Heart left ventricle (tissue), 13 donors: Measurements from ENCODE around the gene ATP5F1E.

Experiments used
- POLR2A ChIP-seq, 2 donors: fragments of 450-650 bp; IDR thresholded peaks; one replicate each; pipeline ENCODE4 v1.6.1; 2017; ENCODE audit warnings: antibody characterized with exemption in 2 of 2, mild to moderate bottlenecking in 2 of 2, moderate library complexity in 2 of 2
- TF ChIP-seq, protein P1 (sequence below), 12 donors: fragments of 200-600 bp; sonication (generic) in 4 of 12; IDR thresholded peaks; one replicate each; pipeline versions ENCODE4 v1.5.0 to v1.8.0; 2018 to 2022; ENCODE audit warnings: antibody characterized with exemption in 12 of 12, mild to moderate bottlenecking in 5 of 12
- donor health status: ischemic (EF 13 %, LVEDD 7.1; RV severe dilation, severe dysfunction).
- donor health status: DM: no; HTN: yes; CAD: no.
- donor health status: DM: no; HTN: no; CAD: no.
- donor health status: ischemic (EF 25% LVEDD 6.9; RV normal size, moderate dysfunction).
- donor health status: ischemic (EF 25% LVEDD 5.7; RV mildly dilated, moderate dysfunction).
- donor health status: ischemic (EF 35%, LVEDD 5.7; RV mildly dilated, moderate dysfunction).
- donor health status: nonischemic (EF 11% LVEDD 7.7; RV severe dilation, severe dysfunction).
- donor health status: DM: yes; HTN: yes; CAD: no.
- donor health status: PGD.
- donor health status: ischemic (EF 29% LVEDD 5.4; RV normal size, mild dysfunction).
- donor health status: nonischemic (EF 23%, LVEDD 6.1; RV moderate dilation, normal function).

GRCh38 chr20:59018817-59019216, 13.3 kb downstream of the ATP5F1E start:
- TF ChIP-seq, protein P1, sequence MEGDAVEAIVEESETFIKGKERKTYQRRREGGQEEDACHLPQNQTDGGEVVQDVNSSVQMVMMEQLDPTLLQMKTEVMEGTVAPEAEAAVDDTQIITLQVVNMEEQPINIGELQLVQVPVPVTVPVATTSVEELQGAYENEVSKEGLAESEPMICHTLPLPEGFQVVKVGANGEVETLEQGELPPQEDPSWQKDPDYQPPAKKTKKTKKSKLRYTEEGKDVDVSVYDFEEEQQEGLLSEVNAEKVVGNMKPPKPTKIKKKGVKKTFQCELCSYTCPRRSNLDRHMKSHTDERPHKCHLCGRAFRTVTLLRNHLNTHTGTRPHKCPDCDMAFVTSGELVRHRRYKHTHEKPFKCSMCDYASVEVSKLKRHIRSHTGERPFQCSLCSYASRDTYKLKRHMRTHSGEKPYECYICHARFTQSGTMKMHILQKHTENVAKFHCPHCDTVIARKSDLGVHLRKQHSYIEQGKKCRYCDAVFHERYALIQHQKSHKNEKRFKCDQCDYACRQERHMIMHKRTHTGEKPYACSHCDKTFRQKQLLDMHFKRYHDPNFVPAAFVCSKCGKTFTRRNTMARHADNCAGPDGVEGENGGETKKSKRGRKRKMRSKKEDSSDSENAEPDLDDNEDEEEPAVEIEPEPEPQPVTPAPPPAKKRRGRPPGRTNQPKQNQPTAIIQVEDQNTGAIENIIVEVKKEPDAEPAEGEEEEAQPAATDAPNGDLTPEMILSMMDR (IDR thresholded peaks at IDR 0.05): no peak
- no peak for TF ChIP-seq POLR2A (IDR thresholded peaks at IDR 0.05)
